GM23248 (cell line): ENCODE results near the gene CMBL.

Experiments used
- EZH2 ChIP-seq: fragments of 200-600 bp; sonication (generic); IDR thresholded peaks from 2 replicates; pipeline ENCODE4 v1.6.1; 2018; ENCODE audit warnings: antibody characterized with exemption, mild to moderate bottlenecking; ENCODE audit not compliant: insufficient read depth, poor library complexity, severe bottlenecking
- EZH2phosphoT487 ChIP-seq: fragments of 200-600 bp; sonication (generic); IDR thresholded peaks from 2 replicates; pipeline ENCODE4 v1.6.1; 2018; ENCODE audit warnings: antibody characterized with exemption, moderate library complexity, mild to moderate bottlenecking, low read depth; ENCODE audit not compliant: insufficient read depth

DNA sequence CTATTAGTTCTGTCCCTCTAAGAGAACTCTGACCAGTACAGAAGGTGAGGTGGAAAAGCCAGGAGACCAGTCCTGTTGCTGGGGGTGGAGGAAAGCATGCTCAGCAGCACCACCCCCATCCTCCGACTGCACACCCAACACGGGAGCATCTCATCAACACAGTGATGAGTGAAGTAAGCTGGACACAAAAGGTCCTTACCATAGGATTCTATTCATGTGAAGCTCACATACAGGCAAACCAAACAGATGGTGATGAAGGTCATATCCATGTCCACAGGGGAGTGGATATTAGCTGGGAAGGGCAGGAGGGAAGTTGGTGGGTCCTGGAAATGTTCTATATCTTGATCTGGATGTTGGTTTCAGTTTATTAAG is 31.0 kb upstream of the CMBL start:
- no peak for TF ChIP-seq EZH2
- no peak for TF ChIP-seq EZH2phosphoT487
